NCI-H187 (cell line): ENCODE results near the gene GREM2.

Experiments used
- DNase-seq, 2 experiments: peaks; one replicate each; lab custom pipeline; 2025; lab: John Stamatoyannopoulos, UW

GREM2 gene

GRCh38 chr1:240610636-240611035 is 1.3 kb downstream of the GREM2 start:
- DNase-seq = no peak

DNA sequence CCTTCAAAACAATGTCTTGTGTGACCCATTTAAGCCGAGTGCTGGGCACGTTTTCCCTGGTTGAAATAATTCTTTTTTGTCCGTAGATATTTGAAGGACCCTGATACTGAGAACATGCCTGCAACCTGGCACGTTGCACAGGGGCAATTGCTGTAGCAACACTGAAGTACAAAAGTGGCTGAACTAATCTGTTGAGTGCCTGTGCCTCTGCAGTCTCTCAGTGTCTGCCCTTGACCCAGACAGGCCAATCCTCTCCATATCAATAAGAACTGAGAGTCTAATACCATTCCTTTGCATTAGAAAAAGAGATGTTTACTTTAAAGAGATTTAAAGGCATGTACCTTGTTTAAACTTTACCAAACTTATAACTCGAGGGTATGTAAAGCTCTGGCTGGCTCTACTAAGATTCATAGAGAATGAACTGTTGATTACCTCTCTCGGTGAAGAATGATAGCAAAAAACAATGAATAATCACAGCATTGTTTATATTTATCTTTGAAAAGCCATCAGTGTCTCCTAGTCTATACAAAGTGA is 2.4 kb downstream of the GREM2 start:
- no peak for DNase-seq

GRCh38 chr1:240608707-240609106 is 3.2 kb downstream of the GREM2 start:
- no peak for DNase-seq

DNA sequence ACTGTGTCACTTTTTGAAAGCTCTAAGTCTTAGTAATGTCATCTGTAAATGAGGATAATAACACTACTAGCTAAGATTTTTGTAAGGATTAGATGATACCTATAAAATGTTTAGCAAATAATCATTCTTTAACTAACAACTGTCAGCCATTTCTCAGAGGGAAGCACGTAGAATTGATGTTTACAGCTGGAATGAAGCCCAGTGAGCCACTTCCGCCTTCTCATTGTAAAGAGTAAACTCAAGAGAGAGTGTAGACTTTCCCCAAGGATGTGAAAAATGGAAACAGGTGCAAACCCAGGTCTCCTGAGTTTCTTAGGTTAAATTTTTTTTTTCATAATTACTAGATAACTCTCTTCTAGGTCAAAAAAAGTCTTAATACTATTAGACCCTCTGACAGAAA is 4.9 kb downstream of the GREM2 start:
- DNase-seq = no peak

DNA sequence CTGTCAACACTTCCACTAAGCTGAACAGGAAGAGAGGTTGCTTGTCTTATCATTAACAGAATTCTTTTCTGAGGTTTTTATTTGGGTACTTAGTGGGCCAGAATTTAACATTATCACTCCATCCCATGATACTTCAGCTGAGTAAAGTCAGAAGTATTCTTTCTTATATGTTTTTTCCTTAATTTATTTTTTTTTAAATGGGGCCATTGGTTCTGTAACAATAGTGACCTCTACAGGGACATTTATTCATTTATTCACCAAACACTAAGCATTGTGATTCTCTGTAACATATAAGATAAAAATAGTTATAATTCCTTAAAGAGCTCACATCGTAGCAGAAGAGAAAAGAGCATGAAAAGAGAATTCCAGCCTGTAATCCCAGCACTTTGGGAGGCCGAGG is 9.8 kb downstream of the GREM2 start:
- no peak for DNase-seq

- DNase-seq = no peak
Measured at GRCh38 chr1:240599830-240600229, 12.1 kb downstream of the GREM2 start.

DNA sequence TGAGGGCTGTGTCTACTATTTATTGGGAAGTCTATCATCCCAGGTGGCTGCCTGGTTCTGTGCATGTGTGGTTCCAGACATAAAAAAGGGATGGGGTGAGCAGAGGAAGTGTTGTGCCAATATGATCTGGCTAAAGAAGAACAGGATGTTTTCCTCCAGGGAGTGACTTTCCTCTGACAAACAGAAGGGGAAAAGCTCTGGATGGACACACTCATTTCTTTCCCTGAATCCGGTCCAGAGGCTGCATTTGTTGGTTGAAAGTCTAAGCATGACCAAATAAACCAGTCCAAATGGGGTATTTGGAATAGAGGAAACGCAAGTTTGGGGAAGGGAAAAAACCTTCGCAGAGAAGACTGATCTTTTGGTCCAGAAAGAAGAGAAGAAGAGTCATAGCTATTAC is 12.7 kb downstream of the GREM2 start:
- no peak for DNase-seq

DNA sequence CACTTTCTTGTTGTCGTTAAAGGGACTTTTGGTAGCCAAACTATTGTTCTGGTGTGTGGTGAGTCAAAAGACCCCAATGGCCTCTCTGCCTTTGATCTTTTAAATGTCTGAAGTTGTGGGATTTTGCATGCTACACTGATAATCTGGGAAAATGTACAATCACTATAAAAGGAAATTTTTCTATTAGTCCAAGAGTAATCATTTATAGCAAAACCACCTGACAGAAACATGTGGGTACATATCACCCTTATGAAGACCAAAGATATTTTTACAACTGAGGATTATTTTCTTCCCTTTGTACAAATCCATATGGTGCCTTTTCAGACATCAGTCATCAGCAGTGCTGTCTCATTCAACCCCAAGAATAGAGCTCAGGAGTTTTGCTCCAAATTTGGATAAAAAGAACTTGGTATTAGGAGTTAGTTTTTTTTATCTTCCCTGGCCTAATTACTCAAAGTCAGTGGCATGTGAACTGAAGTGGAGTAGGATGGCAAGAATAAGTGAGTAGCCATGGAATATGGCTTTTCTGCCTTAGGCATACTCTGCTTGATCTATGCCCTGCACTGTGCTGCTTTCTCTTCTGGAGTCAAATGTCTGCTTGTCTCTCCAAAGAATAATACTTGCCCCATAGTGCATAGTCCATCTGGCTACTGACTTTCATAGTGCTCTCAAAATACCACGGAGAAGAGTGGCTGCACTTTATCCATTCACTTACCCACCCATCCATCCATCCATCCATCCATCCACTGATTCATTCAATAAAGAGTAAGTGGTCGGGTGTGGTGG is 13.5 kb downstream of the GREM2 start:
- no peak for DNase-seq

DNA sequence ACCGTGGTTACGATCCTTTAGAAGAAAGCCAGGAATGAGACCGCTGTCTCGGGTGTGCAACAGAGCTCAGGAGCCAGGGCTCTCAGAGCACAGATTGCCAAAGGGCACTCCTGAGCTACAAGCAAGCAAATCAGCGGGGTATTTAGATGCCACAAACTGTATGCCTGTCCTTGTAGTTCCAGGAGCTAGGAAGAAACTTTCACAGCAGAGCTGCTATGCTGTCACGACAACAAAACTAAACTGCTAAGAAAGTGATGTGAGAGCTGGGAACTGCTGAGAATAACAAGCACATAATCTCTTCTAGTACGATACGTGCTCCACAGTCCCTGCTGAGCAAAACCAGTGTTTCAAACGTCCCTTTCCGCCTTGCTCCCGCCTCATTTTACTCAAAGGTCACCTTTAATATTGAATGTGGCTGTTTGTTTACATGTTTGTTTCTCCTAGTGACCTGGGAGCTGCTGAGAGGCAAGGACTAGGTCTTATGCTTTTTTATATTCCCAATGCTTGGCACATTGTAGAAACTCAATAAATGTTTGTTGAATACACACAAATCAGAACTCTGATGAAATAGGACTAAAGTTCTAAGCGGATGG is 14.7 kb downstream of the GREM2 start:
- DNase-seq = no peak

DNA sequence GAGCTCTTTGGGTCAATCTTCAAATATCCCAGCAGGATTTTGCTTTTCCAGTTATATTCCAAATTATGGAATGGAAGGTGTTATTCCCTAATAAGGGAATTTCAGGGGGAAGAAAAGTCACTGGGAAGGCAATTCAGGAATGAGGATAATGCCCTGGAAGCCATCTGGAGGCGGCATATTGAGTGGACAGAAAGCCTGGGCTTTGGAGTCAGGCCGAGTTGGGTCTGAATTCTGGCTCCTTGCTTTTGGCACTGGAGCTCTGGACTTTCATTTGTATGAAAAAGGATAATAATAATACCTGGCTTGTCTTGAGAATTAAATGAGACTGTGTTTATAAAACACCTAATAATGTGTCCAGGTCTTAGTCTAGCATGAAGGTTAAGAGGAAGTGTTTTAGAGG is 16.5 kb downstream of the GREM2 start:
- no peak for DNase-seq

DNA sequence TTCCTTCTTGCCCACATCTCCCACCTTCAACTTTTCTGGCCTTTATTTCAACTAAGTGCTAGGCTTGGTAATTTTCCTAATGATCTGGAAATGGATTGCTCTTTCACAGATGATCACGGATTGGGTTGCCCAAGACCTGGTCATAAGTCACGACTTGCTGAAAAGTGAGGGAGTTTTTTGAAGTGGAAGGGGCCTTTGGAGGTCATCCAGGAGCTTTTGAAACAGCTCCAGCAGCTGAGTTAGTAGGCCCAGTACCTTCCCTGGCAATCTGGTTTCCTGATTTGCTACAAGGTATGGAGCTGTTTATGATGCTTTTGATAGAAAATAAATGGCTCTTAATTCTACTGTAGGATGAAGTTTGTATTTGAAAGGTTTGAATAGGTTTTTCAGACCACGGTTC is 20.4 kb downstream of the GREM2 start:
- DNase-seq = no peak

GRCh38 chr1:240591078-240591477 is 20.9 kb downstream of the GREM2 start:
- no peak for DNase-seq

- DNase-seq = no peak
Measured at GRCh38 chr1:240589585-240590110, 22.3 kb downstream of the GREM2 start.

DNA sequence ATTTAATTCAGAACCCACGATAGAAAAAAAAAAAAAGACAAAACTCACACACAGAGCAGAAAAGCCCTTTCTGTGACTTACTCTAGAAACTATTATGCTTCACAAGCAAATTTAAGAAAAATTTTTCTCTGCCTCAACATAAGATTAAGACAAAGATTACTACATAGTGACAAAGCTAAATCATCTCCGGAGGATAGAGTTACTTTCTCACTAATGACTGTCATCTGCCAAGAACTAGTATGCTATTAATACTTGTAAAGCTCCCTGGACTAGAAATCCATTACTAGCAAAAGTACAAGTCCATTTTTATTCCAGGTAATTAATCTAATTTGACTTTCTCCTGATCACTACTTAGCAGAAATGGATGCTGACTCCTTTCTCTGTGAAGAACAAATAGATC is 25.9 kb downstream of the GREM2 start:
- DNase-seq = no peak

- no peak for DNase-seq
Measured at GRCh38 chr1:240582953-240583352, 29.0 kb downstream of the GREM2 start.

DNA sequence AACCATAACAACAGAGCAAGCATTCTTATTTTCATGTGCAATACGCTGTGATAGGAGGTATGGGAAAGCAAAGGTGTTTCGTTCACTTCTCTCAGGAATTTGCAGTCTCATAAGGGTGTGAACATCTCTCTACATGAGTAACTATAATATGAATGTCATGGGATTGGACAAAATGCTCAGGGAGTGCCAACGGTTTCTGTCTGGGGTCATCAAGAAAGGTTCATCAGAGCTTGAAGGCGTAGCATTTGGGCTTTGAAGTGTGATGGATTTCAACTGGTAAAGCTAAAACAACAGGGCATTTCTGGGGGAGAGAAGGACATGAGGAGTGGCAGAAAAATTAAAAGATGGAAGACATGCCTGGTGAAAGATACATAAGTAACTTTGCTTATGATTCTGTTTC is 32.4 kb downstream of the GREM2 start:
- no peak for DNase-seq

GRCh38 chr1:240577095-240577494 is 34.9 kb downstream of the GREM2 start:
- DNase-seq = no peak

- DNase-seq = no peak
Measured at GRCh38 chr1:240575981-240576662, 35.8 kb downstream of the GREM2 start.

DNA sequence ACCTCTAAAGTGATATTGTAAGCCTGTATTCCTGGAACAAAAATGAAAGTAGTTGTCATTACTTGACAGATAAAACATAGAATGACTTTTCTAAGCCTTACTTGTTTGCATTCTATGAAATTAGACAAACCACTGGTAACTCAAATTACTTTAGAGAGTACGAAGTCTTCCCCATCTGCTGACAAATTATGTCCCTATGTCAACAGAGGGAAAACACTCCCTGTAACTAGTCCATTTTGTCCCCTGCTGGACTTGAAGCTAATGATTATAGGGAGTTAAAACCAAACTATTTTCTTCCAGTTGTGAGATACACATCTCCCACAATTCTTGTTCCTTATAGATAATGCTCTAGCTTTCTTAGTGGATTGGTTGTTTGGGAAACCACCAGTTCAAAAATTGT is 39.6 kb downstream of the GREM2 start:
- no peak for DNase-seq

DNA sequence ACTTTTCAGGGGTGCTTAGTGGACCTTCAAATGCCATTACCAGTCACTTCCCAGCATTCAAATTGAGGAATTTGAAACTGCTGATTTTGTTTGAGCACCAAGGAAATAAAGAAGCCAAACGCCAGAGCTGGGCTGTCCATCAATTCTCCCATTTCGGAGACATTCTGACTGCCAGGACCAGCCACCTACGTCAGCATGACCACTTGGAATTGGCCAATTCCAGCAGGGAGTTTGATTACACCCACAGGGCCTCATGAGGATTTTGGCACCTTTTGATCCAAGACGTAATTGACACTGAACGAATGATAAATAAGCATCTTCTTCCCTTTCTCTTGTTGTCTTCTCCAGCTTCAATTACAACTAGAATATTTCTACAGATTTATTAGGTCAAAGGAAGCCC is 40.2 kb downstream of the GREM2 start:
- DNase-seq = no peak

GRCh38 chr1:240567066-240567465 is 44.9 kb downstream of the GREM2 start:
- no peak for DNase-seq

DNA sequence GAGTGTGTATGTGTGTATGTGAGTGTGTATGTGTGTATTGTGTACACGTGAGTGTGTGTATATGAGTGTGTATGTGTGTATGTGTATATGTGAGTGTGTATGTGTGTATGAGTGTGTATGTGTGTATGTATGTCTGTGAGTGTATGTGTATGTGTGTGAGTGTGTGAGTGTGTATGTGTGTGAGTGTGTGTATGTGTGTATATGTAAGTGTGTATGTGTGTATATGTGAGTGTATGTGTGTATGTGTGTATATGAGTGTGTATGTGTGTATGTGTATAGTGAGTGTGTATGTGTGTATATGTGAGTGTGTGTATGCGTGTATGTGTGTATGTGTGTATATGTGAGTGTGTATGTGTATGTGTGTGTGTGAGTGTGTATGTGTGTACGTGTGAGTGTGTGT is 49.2 kb downstream of the GREM2 start:
- no peak for DNase-seq

DNA sequence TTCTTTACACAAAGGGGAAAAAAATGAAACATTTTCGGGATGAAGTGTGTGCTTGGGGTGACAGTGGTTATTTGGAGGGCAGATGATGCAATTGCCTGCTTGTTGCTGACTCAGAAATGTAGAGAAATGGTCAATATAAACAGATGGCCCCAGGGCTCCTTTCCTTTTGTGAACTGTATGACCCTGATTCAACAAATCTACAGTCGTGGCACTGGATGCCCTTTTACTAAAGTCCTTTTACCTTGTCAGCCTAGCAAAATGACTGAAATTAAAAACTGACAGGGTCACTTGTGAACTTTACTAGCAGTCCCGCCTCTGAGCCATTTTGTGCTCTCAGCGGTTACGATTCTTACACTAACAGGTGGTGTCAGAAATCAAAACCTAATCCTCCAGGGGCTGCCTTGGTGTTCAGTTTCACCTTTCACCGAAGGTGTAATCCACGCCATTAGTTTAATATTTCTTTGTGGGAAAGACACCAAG is 49.8 kb downstream of the GREM2 start:
- DNase-seq = no peak
